CD1c-positive myeloid dendritic cell (primary cell): Measurements from ENCODE around the gene USP17L25.
"Not testable (repeated sequence)": the region's sequence is repeated elsewhere in the genome, so short reads cannot be mapped to it uniquely, and the experiment has no call there.

ENCODE experiments used
- DNase-seq: peaks from one replicate; pipeline ENCODE4 v3.0.0-alpha.2; 2016; ENCODE audit errors: extremely low spot score

The USP17L25 gene

GRCh38 chr4:9329611-9330010 is at the start of gene USP17L25:
USP17L25 (plus strand) TSS chr4:9329911; CDS start chr4:9329911, 0 bp downstream.
- not testable (repeated sequence) for DNase-seq

DNA sequence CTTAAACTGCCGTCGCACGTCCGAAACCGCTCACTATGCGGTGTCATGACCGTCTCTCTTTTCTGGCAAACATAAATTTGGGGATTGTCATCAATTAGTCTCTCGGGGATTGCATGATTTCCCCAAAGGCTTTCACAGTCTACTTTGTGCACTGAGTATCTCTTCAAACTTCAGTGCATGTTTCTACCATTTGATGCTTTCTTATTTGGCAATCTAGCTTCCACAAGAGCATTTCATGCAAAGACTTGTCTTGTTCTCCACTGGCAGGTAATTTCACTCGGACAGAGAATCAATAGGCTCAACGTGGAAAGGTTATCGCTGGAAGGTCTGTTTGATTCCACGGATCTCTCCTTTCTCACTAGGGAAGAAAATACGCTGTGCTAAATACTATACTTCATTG is 5.5 kb upstream of the USP17L25 start:
- not testable (repeated sequence) for DNase-seq

GRCh38 chr4:9324865-9325264 is 4.8 kb upstream of the USP17L25 start, which contains the start of gene USP17L24:
USP17L24 (plus strand) TSS chr4:9325165; CDS start chr4:9325165, 0 bp downstream.
- DNase-seq, result not testable (repeated sequence)

GRCh38 chr4:9334358-9334757 is 4.6 kb downstream of the USP17L25 start, which contains the start of gene USP17L26:
USP17L26 (plus strand) TSS chr4:9334658; CDS start chr4:9334658, 0 bp downstream.
- not testable (repeated sequence) for DNase-seq

GRCh38 chr4:9339103-9339502 is 9.4 kb downstream of the USP17L25 start, which contains the start of gene USP17L5:
USP17L5 (plus strand) TSS chr4:9339403; CDS start chr4:9339403, 0 bp downstream.
- DNase-seq, result not testable (repeated sequence)

GRCh38 chr4:9343848-9344247 is 14.1 kb downstream of the USP17L25 start, which contains the start of gene USP17L27:
USP17L27 (plus strand) TSS chr4:9344148; CDS start chr4:9344148, 0 bp downstream.
- DNase-seq, result not testable (repeated sequence)

DNA sequence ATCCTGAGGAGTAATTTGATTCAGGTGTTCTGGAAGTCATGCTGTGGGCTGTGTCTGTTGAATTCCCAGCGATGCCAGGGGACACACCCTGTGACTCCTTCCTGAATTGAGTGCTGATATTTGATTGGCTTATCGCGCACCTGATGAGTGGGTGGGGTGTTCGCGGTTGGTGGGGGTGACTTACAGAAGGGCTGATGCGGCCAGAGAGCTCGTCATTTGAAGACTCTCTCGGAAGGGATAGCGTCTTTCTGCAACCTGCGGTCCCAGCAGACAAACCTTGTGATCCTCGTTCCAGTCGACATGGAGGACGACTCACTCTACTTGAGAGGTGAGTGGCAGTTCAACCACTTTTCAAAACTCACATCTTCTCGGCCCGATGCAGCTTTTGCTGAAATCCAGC is 18.9 kb downstream of the USP17L25 start, which contains the start of gene USP17L28:
USP17L28 (plus strand) TSS at position 301 of the 400 bp plus-strand sequence; CDS start at position 301, 0 bp downstream.
- not testable (repeated sequence) for DNase-seq

GRCh38 chr4:9350866-9351265 is 21.2 kb downstream of the USP17L25 start:
- not testable (repeated sequence) for DNase-seq

- DNase-seq, result not testable (repeated sequence)
Measured at GRCh38 chr4:9353338-9353737, 23.6 kb downstream of the USP17L25 start, which contains the start of gene USP17L29. USP17L29 (plus strand) TSS chr4:9353638; CDS start chr4:9353638, 0 bp downstream.

DNA sequence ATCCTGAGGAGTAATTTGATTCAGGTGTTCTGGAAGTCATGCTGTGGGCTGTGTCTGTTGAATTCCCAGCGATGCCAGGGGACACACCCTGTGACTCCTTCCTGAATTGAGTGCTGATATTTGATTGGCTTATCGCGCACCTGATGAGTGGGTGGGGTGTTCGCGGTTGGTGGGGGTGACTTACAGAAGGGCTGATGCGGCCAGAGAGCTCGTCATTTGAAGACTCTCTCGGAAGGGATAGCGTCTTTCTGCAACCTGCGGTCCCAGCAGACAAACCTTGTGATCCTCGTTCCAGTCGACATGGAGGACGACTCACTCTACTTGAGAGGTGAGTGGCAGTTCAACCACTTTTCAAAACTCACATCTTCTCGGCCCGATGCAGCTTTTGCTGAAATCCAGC is 33.1 kb downstream of the USP17L25 start, which contains the start of gene USP17L30:
USP17L30 (plus strand) TSS at position 301 of the 400 bp plus-strand sequence; CDS start at position 301, 0 bp downstream.
- DNase-seq, result not testable (repeated sequence)

DNA sequence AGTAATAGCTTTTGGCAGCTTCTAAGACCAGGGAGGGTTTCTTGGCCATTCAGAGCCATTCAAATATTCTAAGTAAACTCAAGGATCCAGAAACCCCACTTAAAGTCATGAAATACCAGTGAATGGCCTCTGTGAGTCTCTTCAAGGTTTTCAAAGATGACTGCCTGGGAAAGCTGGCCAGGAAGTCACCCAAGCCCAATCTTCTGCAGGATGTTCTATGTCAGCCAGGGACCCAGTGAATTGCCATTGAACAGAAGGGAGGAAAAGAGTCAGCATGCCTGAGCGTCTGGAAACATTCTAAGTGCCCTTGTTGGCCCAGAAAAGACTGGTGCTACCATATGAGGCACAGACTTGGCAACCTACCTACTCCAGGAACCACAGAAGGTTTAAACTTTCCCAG is 50.2 kb downstream of the USP17L25 start:
- DNase-seq, result not testable (repeated sequence)
